ENCODE data around the gene SERINC1.

- TF ChIP-seq RAD21 (IDR thresholded peaks at IDR 0.05; ENCODE audit: low read depth) (no peak), TCF12 (IDR thresholded peaks at IDR 0.05; ENCODE audit: low read depth) (no peak)
Observed at GRCh38 chr6:122406187-122406586, 65.4 kb downstream of the SERINC1 start.

Measured in Ishikawa (cell line).